K562 (cell line): Measurements from ENCODE around the gene TMEM132D.

ENCODE experiments used
- KAT8 ChIP-seq: fragments of 450-650 bp; IDR thresholded peaks from 2 replicates; pipeline ENCODE4 v1.6.1; 2016; ENCODE audit warnings: low read depth, mild to moderate bottlenecking
- NR2C1 ChIP-seq, 2 experiments: fragments of 450-650 bp; IDR thresholded peaks; 2 replicates each; pipeline ENCODE4 v1.6.1; 2017; ENCODE audit warnings: mild to moderate bottlenecking in 2 of 2, antibody characterized with exemption in 1 of 2, inconsistent platforms in 1 of 2, missing compliant biosample characterization in 1 of 2, missing genetic modification characterization in 1 of 2
- POLR2AphosphoS5 ChIP-seq: IDR thresholded peaks from 2 replicates; pipeline ENCODE4 v1.6.1; 2011; ENCODE audit warnings: mild to moderate bottlenecking, low read depth, low read length, moderate library complexity; ENCODE audit not compliant: control insufficient read depth, insufficient read depth
- ZFX ChIP-seq: sonication (generic); formaldehyde crosslinking; IDR thresholded peaks from 2 replicates; pipeline ENCODE4 v1.8.0; 2022; ENCODE audit warnings: mild to moderate bottlenecking, missing genetic modification reagents, moderate library complexity
- ZNF121 ChIP-seq: sonication (generic); formaldehyde crosslinking; conservative IDR thresholded peaks from 2 replicates; pipeline ENCODE4 v1.8.0; 2022; ENCODE audit warnings: missing genetic modification reagents
- ZNF274 ChIP-seq: IDR thresholded peaks from 2 replicates; pipeline ENCODE4 v1.6.1; 2011; ENCODE audit warnings: low read depth, mild to moderate bottlenecking, low read length, moderate library complexity, borderline replicate concordance
- ZNF444 ChIP-seq: fragments of 250-450 bp; sonication (Bioruptor Pico); IDR thresholded peaks from 2 replicates; pipeline ENCODE4 v1.4.0; 2020; ENCODE audit warnings: mild to moderate bottlenecking, moderate library complexity
- TF ChIP-seq, protein P1 (sequence below): fragments of 250-450 bp; sonication (Bioruptor Pico); IDR thresholded peaks from 2 replicates; pipeline ENCODE4 v1.5.0; 2021
- TF ChIP-seq, protein P2 (sequence below): fragments of 450-650 bp; IDR thresholded peaks from 2 replicates; pipeline ENCODE4 v1.6.1; 2016
- TF ChIP-seq, protein P3 (sequence below), 3 experiments: IDR thresholded peaks in 2 of 3; conservative IDR thresholded peaks in 1 of 3; 2 replicates each; pipeline ENCODE4 v1.5.1; 2011 to 2012; ENCODE audit warnings: low read length in 3 of 3, mild to moderate bottlenecking in 3 of 3, control low read depth in 2 of 3, improper control_type of control experiment in 1 of 3, inconsistent platforms in 1 of 3, low read depth in 1 of 3, mixed read lengths in 1 of 3, moderate library complexity in 1 of 3; ENCODE audit not compliant: insufficient read depth in 2 of 3

DNA sequence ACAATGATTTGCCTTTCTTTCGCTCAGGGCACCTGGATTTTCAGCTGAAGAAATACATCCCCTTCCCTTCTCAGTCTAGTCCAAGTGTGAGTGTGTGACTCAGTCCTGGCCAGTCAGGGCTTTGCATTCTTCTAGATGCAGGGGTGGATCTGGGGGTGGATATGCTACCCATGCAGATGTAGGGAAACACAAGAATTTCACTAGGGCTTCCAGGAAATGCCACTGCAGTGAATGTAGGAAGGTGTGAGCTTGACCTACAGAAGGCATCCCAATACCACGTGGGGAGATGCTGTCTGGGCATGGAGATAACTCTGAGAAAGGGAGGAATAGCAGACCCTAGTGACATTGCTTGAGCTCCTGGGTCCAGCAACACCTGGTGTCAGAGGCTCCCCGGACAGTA, 646.3 kb downstream of the TMEM132D start:
- TF ChIP-seq ZFX (CRISPR knock-in tag) = no peak
- TF ChIP-seq, protein P1, sequence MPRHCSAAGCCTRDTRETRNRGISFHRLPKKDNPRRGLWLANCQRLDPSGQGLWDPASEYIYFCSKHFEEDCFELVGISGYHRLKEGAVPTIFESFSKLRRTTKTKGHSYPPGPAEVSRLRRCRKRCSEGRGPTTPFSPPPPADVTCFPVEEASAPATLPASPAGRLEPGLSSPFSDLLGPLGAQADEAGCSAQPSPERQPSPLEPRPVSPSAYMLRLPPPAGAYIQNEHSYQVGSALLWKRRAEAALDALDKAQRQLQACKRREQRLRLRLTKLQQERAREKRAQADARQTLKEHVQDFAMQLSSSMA = no peak
- TF ChIP-seq ZNF121 = no peak
- no peak for TF ChIP-seq NR2C1 (IDR thresholded peaks at IDR 0.05)
- TF ChIP-seq NR2C1 (tag; IDR thresholded peaks at IDR 0.05) = no peak
- no peak for TF ChIP-seq KAT8
- TF ChIP-seq ZNF444 (CRISPR knock-in tag) = no peak
- TF ChIP-seq, protein P2, sequence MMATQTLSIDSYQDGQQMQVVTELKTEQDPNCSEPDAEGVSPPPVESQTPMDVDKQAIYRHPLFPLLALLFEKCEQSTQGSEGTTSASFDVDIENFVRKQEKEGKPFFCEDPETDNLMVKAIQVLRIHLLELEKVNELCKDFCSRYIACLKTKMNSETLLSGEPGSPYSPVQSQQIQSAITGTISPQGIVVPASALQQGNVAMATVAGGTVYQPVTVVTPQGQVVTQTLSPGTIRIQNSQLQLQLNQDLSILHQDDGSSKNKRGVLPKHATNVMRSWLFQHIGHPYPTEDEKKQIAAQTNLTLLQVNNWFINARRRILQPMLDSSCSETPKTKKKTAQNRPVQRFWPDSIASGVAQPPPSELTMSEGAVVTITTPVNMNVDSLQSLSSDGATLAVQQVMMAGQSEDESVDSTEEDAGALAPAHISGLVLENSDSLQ = no peak
- TF ChIP-seq POLR2AphosphoS5 = no peak
- TF ChIP-seq ZNF274 = no peak
- TF ChIP-seq, protein P3, sequence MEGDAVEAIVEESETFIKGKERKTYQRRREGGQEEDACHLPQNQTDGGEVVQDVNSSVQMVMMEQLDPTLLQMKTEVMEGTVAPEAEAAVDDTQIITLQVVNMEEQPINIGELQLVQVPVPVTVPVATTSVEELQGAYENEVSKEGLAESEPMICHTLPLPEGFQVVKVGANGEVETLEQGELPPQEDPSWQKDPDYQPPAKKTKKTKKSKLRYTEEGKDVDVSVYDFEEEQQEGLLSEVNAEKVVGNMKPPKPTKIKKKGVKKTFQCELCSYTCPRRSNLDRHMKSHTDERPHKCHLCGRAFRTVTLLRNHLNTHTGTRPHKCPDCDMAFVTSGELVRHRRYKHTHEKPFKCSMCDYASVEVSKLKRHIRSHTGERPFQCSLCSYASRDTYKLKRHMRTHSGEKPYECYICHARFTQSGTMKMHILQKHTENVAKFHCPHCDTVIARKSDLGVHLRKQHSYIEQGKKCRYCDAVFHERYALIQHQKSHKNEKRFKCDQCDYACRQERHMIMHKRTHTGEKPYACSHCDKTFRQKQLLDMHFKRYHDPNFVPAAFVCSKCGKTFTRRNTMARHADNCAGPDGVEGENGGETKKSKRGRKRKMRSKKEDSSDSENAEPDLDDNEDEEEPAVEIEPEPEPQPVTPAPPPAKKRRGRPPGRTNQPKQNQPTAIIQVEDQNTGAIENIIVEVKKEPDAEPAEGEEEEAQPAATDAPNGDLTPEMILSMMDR (IDR thresholded peaks at IDR 0.05 in 2 of 3, conservative IDR thresholded peaks at IDR 0.05 in 1 of 3; ENCODE audit: insufficient read depth in 2 of 3, low read depth in 1 of 3, low read length in 3 of 3) = no peak
